ENCODE results near the gene CALU.

Gene CALU

DNA sequence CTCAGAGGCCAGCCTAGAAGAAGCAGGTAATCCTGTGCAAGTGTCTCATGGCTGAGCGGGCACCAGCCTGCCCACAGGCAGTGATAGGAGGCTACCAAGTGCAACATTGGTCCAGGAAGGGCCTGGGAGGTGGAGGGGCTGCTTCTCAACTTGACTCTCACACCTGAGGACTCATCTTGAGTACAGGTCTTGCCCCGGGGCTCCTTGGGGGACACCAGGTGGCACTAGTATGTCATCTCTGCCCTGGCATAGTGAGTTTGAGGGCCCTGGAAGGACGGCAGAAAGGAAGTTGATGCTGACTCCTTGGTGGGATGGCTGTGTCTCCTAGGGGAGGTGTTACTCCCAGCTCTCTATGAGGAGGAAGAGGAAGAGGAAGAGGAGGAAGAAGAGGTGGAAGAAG lies 54.9 kb downstream of the CALU start:
- H3K4me1 ChIP-seq (ENCODE audit: control insufficient read depth in 1 of 2, insufficient read depth in 2 of 2, low read length in 2 of 2), result peaks cover 7 to 10% of the 10 kb centered on the region in 2 donors
- H3K4me3 ChIP-seq (ENCODE audit: low read depth in 1 of 2, low read length in 2 of 2), result no peak overlapping the region
- no peaks in the 10 kb centered on the region for H3K36me3 ChIP-seq (ENCODE audit: control insufficient read depth in 1 of 2, insufficient read depth in 2 of 2, low read length in 2 of 2)
- peaks cover 0 to 5% of the 10 kb centered on the region in 2 donors for H3K27me3 ChIP-seq (ENCODE audit: control insufficient read depth in 1 of 2, insufficient read depth in 2 of 2, low read length in 2 of 2)
- H3K9me3 ChIP-seq (ENCODE audit: control insufficient read depth in 1 of 2, low read length in 2 of 2), result no peaks in the 10 kb centered on the region
- no peak overlapping the region for H3K9ac ChIP-seq (ENCODE audit: low read depth in 1 of 2, low read length in 2 of 2)
- no peak overlapping the region for H3K27ac ChIP-seq (ENCODE audit: low read depth, low read length)

GRCh38 chr7:128794436-128794835 lies 55.3 kb downstream of the CALU start:
- Histone ChIP-seq H3K27me3 (ENCODE audit: control insufficient read depth in 1 of 2, insufficient read depth in 2 of 2, low read length in 2 of 2) (peaks cover 0 to 5% of the 10 kb centered on the region in 2 donors), H3K9ac (ENCODE audit: low read depth in 1 of 2, low read length in 2 of 2) (no peak overlapping the region), H3K36me3 (ENCODE audit: control insufficient read depth in 1 of 2, insufficient read depth in 2 of 2, low read length in 2 of 2) (no peaks in the 10 kb centered on the region), H3K4me3 (ENCODE audit: low read depth in 1 of 2, low read length in 2 of 2) (no peak overlapping the region), H3K9me3 (ENCODE audit: control insufficient read depth in 1 of 2, low read length in 2 of 2) (no peaks in the 10 kb centered on the region), H3K4me1 (ENCODE audit: control insufficient read depth in 1 of 2, insufficient read depth in 2 of 2, low read length in 2 of 2) (peaks cover 7 to 10% of the 10 kb centered on the region in 2 donors), H3K27ac (ENCODE audit: low read depth, low read length) (no peak overlapping the region)

- H3K4me3 ChIP-seq (ENCODE audit: low read depth in 1 of 2, low read length in 2 of 2), result no peak overlapping the region
- H3K4me1 ChIP-seq (ENCODE audit: control insufficient read depth in 1 of 2, insufficient read depth in 2 of 2, low read length in 2 of 2), result peaks cover 7 to 10% of the 10 kb centered on the region in 2 donors
- no peak overlapping the region for H3K9ac ChIP-seq (ENCODE audit: low read depth in 1 of 2, low read length in 2 of 2)
- H3K27me3 ChIP-seq (ENCODE audit: control insufficient read depth in 1 of 2, insufficient read depth in 2 of 2, low read length in 2 of 2), result peaks cover 0 to 5% of the 10 kb centered on the region in 2 donors
- H3K9me3 ChIP-seq (ENCODE audit: control insufficient read depth in 1 of 2, low read length in 2 of 2), result no peaks in the 10 kb centered on the region
- H3K27ac ChIP-seq (ENCODE audit: low read depth, low read length), result no peak overlapping the region
- no peaks in the 10 kb centered on the region for H3K36me3 ChIP-seq (ENCODE audit: control insufficient read depth in 1 of 2, insufficient read depth in 2 of 2, low read length in 2 of 2)
These were observed 56.0 kb downstream of the CALU start for GRCh38 chr7:128795129-128795528.

DNA sequence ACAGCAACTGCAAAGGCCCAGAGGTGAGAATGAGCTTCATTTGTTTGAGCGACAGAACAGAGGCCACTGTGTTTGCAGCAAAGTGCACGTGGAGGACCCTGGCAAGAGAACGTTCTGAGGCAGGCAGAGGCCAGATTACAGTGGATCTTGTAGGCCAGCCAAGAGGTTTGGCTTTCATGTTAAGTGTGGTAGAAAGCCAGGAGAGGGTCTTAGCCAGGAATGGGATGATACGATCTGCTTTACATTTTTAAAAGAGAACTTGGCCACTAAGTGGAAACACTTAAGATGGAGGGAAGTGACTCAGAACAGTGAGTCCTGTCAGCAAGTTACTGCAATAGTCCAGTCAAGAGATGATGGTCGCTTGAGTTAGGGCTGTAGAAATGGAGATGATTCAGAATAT lies 57.2 kb downstream of the CALU start:
- peaks cover 0 to 5% of the 10 kb centered on the region in 2 donors for H3K27me3 ChIP-seq (ENCODE audit: control insufficient read depth in 1 of 2, insufficient read depth in 2 of 2, low read length in 2 of 2)
- no peaks in the 10 kb centered on the region for H3K9me3 ChIP-seq (ENCODE audit: control insufficient read depth in 1 of 2, low read length in 2 of 2)
- H3K4me1 ChIP-seq (ENCODE audit: control insufficient read depth in 1 of 2, insufficient read depth in 2 of 2, low read length in 2 of 2), result peaks cover 6 to 11% of the 10 kb centered on the region in 2 donors
- H3K27ac ChIP-seq (ENCODE audit: low read depth, low read length), result no peak overlapping the region
- H3K9ac ChIP-seq (ENCODE audit: low read depth in 1 of 2, low read length in 2 of 2), result no peak overlapping the region
- H3K36me3 ChIP-seq (ENCODE audit: control insufficient read depth in 1 of 2, insufficient read depth in 2 of 2, low read length in 2 of 2), result no peaks in the 10 kb centered on the region
- H3K4me3 ChIP-seq (ENCODE audit: low read depth in 1 of 2, low read length in 2 of 2), result no peak overlapping the region

- Histone ChIP-seq H3K36me3 (ENCODE audit: control insufficient read depth in 1 of 2, insufficient read depth in 2 of 2, low read length in 2 of 2) (no peaks in the 10 kb centered on the region), H3K4me1 (ENCODE audit: control insufficient read depth in 1 of 2, insufficient read depth in 2 of 2, low read length in 2 of 2) (peaks cover 0 to 4% of the 10 kb centered on the region in 2 donors), H3K27me3 (ENCODE audit: control insufficient read depth in 1 of 2, insufficient read depth in 2 of 2, low read length in 2 of 2) (no peaks in the 10 kb centered on the region), H3K4me3 (ENCODE audit: low read depth in 1 of 2, low read length in 2 of 2) (no peak overlapping the region), H3K27ac (ENCODE audit: low read depth, low read length) (no peak overlapping the region), H3K9ac (ENCODE audit: low read depth in 1 of 2, low read length in 2 of 2) (no peak overlapping the region), H3K9me3 (ENCODE audit: control insufficient read depth in 1 of 2, low read length in 2 of 2) (no peaks in the 10 kb centered on the region)
These were observed 60.3 kb downstream of the CALU start for GRCh38 chr7:128799451-128799850.

GRCh38 chr7:128800567-128800966 lies 61.4 kb downstream of the CALU start:
- no peak overlapping the region for H3K9ac ChIP-seq (ENCODE audit: low read depth in 1 of 2, low read length in 2 of 2)
- H3K4me1 ChIP-seq (ENCODE audit: control insufficient read depth in 1 of 2, insufficient read depth in 2 of 2, low read length in 2 of 2), result peaks cover 0 to 4% of the 10 kb centered on the region in 2 donors
- no peaks in the 10 kb centered on the region for H3K9me3 ChIP-seq (ENCODE audit: control insufficient read depth in 1 of 2, low read length in 2 of 2)
- H3K36me3 ChIP-seq (ENCODE audit: control insufficient read depth in 1 of 2, insufficient read depth in 2 of 2, low read length in 2 of 2), result no peaks in the 10 kb centered on the region
- no peak overlapping the region for H3K27ac ChIP-seq (ENCODE audit: low read depth, low read length)
- H3K4me3 ChIP-seq (ENCODE audit: low read depth in 1 of 2, low read length in 2 of 2), result no peak overlapping the region
- H3K27me3 ChIP-seq (ENCODE audit: control insufficient read depth in 1 of 2, insufficient read depth in 2 of 2, low read length in 2 of 2), result no peaks in the 10 kb centered on the region

- Histone ChIP-seq H3K27ac (ENCODE audit: low read depth, low read length) (no peak overlapping the region), H3K4me1 (ENCODE audit: control insufficient read depth in 1 of 2, insufficient read depth in 2 of 2, low read length in 2 of 2) (peaks cover 0 to 4% of the 10 kb centered on the region in 2 donors), H3K27me3 (ENCODE audit: control insufficient read depth in 1 of 2, insufficient read depth in 2 of 2, low read length in 2 of 2) (no peaks in the 10 kb centered on the region), H3K36me3 (ENCODE audit: control insufficient read depth in 1 of 2, insufficient read depth in 2 of 2, low read length in 2 of 2) (no peaks in the 10 kb centered on the region), H3K9me3 (ENCODE audit: control insufficient read depth in 1 of 2, low read length in 2 of 2) (no peaks in the 10 kb centered on the region), H3K9ac (ENCODE audit: low read depth in 1 of 2, low read length in 2 of 2) (no peak overlapping the region), H3K4me3 (ENCODE audit: low read depth in 1 of 2, low read length in 2 of 2) (peak overlapping the region; percentile 9 to 19)
These were observed 61.8 kb downstream of the CALU start for GRCh38 chr7:128801003-128801402.

DNA sequence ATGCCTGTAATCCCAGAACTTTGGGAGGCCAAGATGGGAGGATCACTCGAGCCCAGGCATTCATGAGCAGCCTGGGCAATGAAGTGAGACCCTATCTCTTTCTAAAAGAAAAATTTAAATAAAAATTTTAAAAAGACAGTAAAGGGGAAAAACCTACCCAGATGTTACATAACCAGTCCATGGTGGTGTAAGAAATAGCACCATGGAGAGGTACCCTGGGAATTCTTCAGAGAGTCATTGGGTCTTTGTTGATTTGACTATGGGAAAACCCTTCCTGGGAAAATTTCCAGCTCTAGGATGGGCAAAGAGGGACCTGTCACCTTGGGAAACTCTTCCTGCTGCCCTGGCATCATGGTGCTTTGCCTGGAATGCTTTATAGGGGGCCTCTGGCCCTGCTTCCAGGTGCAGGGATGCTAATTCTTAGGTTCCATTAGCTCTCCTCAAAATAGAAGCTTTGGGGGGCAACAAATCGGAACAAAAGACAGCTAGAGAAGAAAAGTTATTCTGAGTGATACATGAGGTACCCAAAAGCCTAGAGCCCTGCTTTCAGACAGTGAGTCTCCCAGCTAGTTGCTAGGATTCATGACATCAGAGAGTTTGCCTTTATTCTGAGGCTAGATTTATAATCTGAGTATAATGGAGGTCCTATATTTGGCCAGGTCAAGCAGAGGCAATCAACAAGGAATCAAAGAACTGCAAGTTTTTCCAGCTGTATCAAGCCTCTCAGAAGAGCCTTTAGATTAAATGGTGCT lies 62.7 kb downstream of the CALU start:
- H3K27ac ChIP-seq (ENCODE audit: low read depth, low read length), result no peak overlapping the region
- no peak overlapping the region for H3K9ac ChIP-seq (ENCODE audit: low read depth in 1 of 2, low read length in 2 of 2)
- peaks cover 0 to 3% of the 10 kb centered on the region in 2 donors for H3K27me3 ChIP-seq (ENCODE audit: control insufficient read depth in 1 of 2, insufficient read depth in 2 of 2, low read length in 2 of 2)
- no peak overlapping the region for H3K4me3 ChIP-seq (ENCODE audit: low read depth in 1 of 2, low read length in 2 of 2)
- H3K9me3 ChIP-seq (ENCODE audit: control insufficient read depth in 1 of 2, low read length in 2 of 2), result no peaks in the 10 kb centered on the region
- H3K36me3 ChIP-seq (ENCODE audit: control insufficient read depth in 1 of 2, insufficient read depth in 2 of 2, low read length in 2 of 2), result no peaks in the 10 kb centered on the region
- peaks cover 0 to 4% of the 10 kb centered on the region in 2 donors for H3K4me1 ChIP-seq (ENCODE audit: control insufficient read depth in 1 of 2, insufficient read depth in 2 of 2, low read length in 2 of 2)

DNA sequence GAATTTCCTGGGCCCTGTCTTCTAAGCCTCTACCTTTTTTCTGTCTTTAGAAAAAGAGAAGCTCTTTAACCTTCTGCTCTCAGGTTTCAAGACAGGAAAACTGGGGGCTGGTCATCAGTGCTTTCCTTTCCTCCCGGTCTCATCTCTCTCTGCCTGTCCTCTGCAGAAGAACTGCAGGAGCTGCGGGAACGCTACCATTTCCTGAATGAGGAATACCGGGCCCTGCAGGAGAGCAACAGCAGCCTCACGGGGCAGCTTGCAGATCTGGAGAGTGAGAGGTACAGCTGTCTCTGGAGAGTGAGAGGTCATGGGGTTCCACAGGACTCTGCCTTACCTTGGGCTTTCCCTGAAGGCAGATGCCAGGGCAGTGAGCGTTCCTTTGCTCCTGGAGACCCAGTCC lies 65.3 kb downstream of the CALU start:
- Histone ChIP-seq H3K36me3 (ENCODE audit: control insufficient read depth in 1 of 2, insufficient read depth in 2 of 2, low read length in 2 of 2) (no peaks in the 10 kb centered on the region), H3K27me3 (ENCODE audit: control insufficient read depth in 1 of 2, insufficient read depth in 2 of 2, low read length in 2 of 2) (peaks cover 0 to 3% of the 10 kb centered on the region in 2 donors), H3K27ac (ENCODE audit: low read depth, low read length) (no peak overlapping the region), H3K9ac (ENCODE audit: low read depth in 1 of 2, low read length in 2 of 2) (no peak overlapping the region), H3K4me1 (ENCODE audit: control insufficient read depth in 1 of 2, insufficient read depth in 2 of 2, low read length in 2 of 2) (peaks cover 0 to 4% of the 10 kb centered on the region in 2 donors), H3K4me3 (ENCODE audit: low read depth in 1 of 2, low read length in 2 of 2) (no peak overlapping the region), H3K9me3 (ENCODE audit: control insufficient read depth in 1 of 2, low read length in 2 of 2) (no peaks in the 10 kb centered on the region)

GRCh38 chr7:128805225-128805624 lies 66.1 kb downstream of the CALU start:
- Histone ChIP-seq H3K27me3 (ENCODE audit: control insufficient read depth in 1 of 2, insufficient read depth in 2 of 2, low read length in 2 of 2) (peaks cover 0 to 3% of the 10 kb centered on the region in 2 donors), H3K27ac (ENCODE audit: low read depth, low read length) (no peak overlapping the region), H3K36me3 (ENCODE audit: control insufficient read depth in 1 of 2, insufficient read depth in 2 of 2, low read length in 2 of 2) (no peaks in the 10 kb centered on the region), H3K9ac (ENCODE audit: low read depth in 1 of 2, low read length in 2 of 2) (no peak overlapping the region), H3K9me3 (ENCODE audit: control insufficient read depth in 1 of 2, low read length in 2 of 2) (no peaks in the 10 kb centered on the region), H3K4me1 (ENCODE audit: control insufficient read depth in 1 of 2, insufficient read depth in 2 of 2, low read length in 2 of 2) (peaks cover 0 to 4% of the 10 kb centered on the region in 2 donors), H3K4me3 (ENCODE audit: low read depth in 1 of 2, low read length in 2 of 2) (no peak overlapping the region)
